H9 (cell line): Measurements from ENCODE around the gene NCAM1. TPM values are rescaled to one million over a fixed set of nuclear protein-coding genes. Genes with fewer than 3 reads are reported as not detected.

Experiments
- DNase-seq: peaks from one replicate; pipeline ENCODE4 v3.0.0-alpha.2; 2017
- H2AFZ ChIP-seq: one replicate; pipeline ENCODE4 v1.6.1; 2013; ENCODE audit warnings: mild to moderate bottlenecking, low read length, control low read depth, moderate library complexity
- H2AK5ac ChIP-seq: 2 replicates; pipeline ENCODE4 v1.6.1; 2013; ENCODE audit warnings: low read length, control low read depth, mixed read lengths; ENCODE audit not compliant: insufficient read length
- H2BK120ac ChIP-seq: one replicate; pipeline ENCODE4 v1.6.1; 2013; ENCODE audit warnings: low read depth, mild to moderate bottlenecking, low read length, control low read depth, inconsistent platforms; ENCODE audit not compliant: poor library complexity, severe bottlenecking
- H2BK12ac ChIP-seq: 2 replicates; pipeline ENCODE4 v1.6.1; 2013; ENCODE audit warnings: low read length, control low read depth, mixed read lengths, low read depth; ENCODE audit not compliant: insufficient read length
- H2BK15ac ChIP-seq: 2 replicates; pipeline ENCODE4 v1.6.1; 2013; ENCODE audit warnings: low read depth, low read length, control low read depth
- H2BK20ac ChIP-seq: one replicate; pipeline ENCODE4 v1.6.1; 2013; ENCODE audit warnings: low read depth, mild to moderate bottlenecking, low read length, control low read depth, inconsistent platforms; ENCODE audit not compliant: poor library complexity, severe bottlenecking
- H2BK5ac ChIP-seq: 2 replicates; pipeline ENCODE4 v1.6.1; 2013; ENCODE audit warnings: low read length, control low read depth, mixed read lengths; ENCODE audit not compliant: insufficient read length
- H3K14ac ChIP-seq: 2 replicates; pipeline ENCODE4 v1.6.1; 2013; ENCODE audit warnings: low read length, control low read depth; ENCODE audit not compliant: insufficient read depth
- H3K18ac ChIP-seq: 2 replicates; pipeline ENCODE4 v1.6.1; 2013; ENCODE audit warnings: low read depth, mild to moderate bottlenecking, mixed read lengths, low read length, control low read depth; ENCODE audit not compliant: insufficient read length
- H3K23ac ChIP-seq: 2 replicates; pipeline ENCODE4 v1.6.1; 2013; ENCODE audit warnings: low read length, control low read depth, mixed read lengths, low read depth; ENCODE audit not compliant: insufficient read length
- H3K23me2 ChIP-seq: 2 replicates; pipeline ENCODE4 v1.6.1; 2013; ENCODE audit warnings: low read depth, mild to moderate bottlenecking, mixed read lengths, low read length, control low read depth; ENCODE audit not compliant: insufficient read length, poor library complexity, severe bottlenecking
- H3K27ac ChIP-seq: 2 replicates; pipeline ENCODE4 v1.5.1; 2013; ENCODE audit warnings: low read length, control low read depth, mixed read lengths, low read depth; ENCODE audit not compliant: insufficient read length
- H3K27me3 ChIP-seq: 2 replicates; pipeline ENCODE4 v1.6.1; 2013; ENCODE audit warnings: low read length, control low read depth, inconsistent platforms; ENCODE audit not compliant: insufficient read depth
- H3K4ac ChIP-seq: 2 replicates; pipeline ENCODE4 v1.6.1; 2013; ENCODE audit warnings: low read depth, mild to moderate bottlenecking, control low read depth, inconsistent platforms, low read length, moderate library complexity
- H3K4me1 ChIP-seq: 2 replicates; pipeline ENCODE4 v1.6.1; 2013; ENCODE audit warnings: low read length, control low read depth, inconsistent platforms; ENCODE audit not compliant: insufficient read depth
- H3K4me2 ChIP-seq: 2 replicates; pipeline ENCODE4 v1.6.1; 2013; ENCODE audit warnings: low read length, control low read depth, mixed read lengths; ENCODE audit not compliant: insufficient read length, insufficient read depth
- H3K56ac ChIP-seq: 2 replicates; pipeline ENCODE4 v1.6.1; 2013; ENCODE audit warnings: low read depth, mild to moderate bottlenecking, mixed read lengths, low read length, control low read depth; ENCODE audit not compliant: insufficient read length
- H3K79me1 ChIP-seq: 2 replicates; pipeline ENCODE4 v1.6.1; 2013; ENCODE audit warnings: low read depth, mild to moderate bottlenecking, moderate library complexity, low read length, control low read depth, inconsistent platforms; ENCODE audit not compliant: insufficient read depth, poor library complexity, severe bottlenecking
- H3K79me2 ChIP-seq: 2 replicates; pipeline ENCODE4 v1.6.1; 2013; ENCODE audit warnings: low read length, control low read depth, inconsistent platforms; ENCODE audit not compliant: insufficient read depth
- H3K9ac ChIP-seq: 2 replicates; pipeline ENCODE4 v1.6.1; 2013; ENCODE audit warnings: low read length, control low read depth, mixed read lengths; ENCODE audit not compliant: insufficient read length; ENCODE audit errors: extremely low read depth
- H3K9me3 ChIP-seq: one replicate; pipeline ENCODE4 v1.6.1; 2013; ENCODE audit warnings: low read depth, low read length, inconsistent platforms; ENCODE audit not compliant: control insufficient read depth
- H3T11ph ChIP-seq: one replicate; pipeline ENCODE4 v1.6.1; 2013; ENCODE audit warnings: mild to moderate bottlenecking, low read length, control low read depth, inconsistent platforms
- H4K20me1 ChIP-seq: one replicate; pipeline ENCODE4 v1.6.1; 2013; ENCODE audit not compliant: control insufficient read depth, insufficient read length, insufficient read depth
- H4K5ac ChIP-seq: 2 replicates; pipeline ENCODE4 v1.6.1; 2013; ENCODE audit warnings: low read depth, mild to moderate bottlenecking, mixed read lengths, low read length, control low read depth; ENCODE audit not compliant: insufficient read length
- H4K8ac ChIP-seq: replicated peaks from 2 replicates; pipeline ENCODE4 v1.6.1; 2013; ENCODE audit warnings: low read length, control low read depth, mixed read lengths, low read depth; ENCODE audit not compliant: insufficient read length
- H4K91ac ChIP-seq: 2 replicates; pipeline ENCODE4 v1.6.1; 2013; ENCODE audit warnings: low read depth, mild to moderate bottlenecking, moderate library complexity, mixed read lengths, low read length, control low read depth; ENCODE audit not compliant: insufficient read length
- H3K27ac Mint-ChIP-seq, 3 experiments: 2 replicates in 2 of 3; 3 replicates in 1 of 3; pipeline ENCODE4 v1.8.0; 2020 to 2021; ENCODE audit warnings: mixed read lengths in 3 of 3, mild to moderate bottlenecking in 1 of 3, moderate library complexity in 1 of 3
- H3K27me3 Mint-ChIP-seq: 2 replicates; pipeline ENCODE4 v1.8.0; 2021; ENCODE audit warnings: low read depth, mild to moderate bottlenecking, moderate library complexity, mixed read lengths
- H3K36me3 Mint-ChIP-seq, 3 experiments: 2 replicates in 2 of 3; 3 replicates in 1 of 3; pipeline ENCODE4 v1.8.0; 2020 to 2021; ENCODE audit warnings: low read depth in 3 of 3, mixed read lengths in 3 of 3; ENCODE audit not compliant: insufficient read depth in 1 of 3
- H3K4me1 Mint-ChIP-seq, 2 experiments: 2 replicates each; pipeline ENCODE4 v1.8.0; 2020; ENCODE audit warnings: mixed read lengths in 2 of 2
- H3K4me3 Mint-ChIP-seq, 2 experiments: 2 replicates in 1 of 2; 3 replicates in 1 of 2; pipeline ENCODE4 v1.8.0; 2020 to 2021; ENCODE audit warnings: mild to moderate bottlenecking in 2 of 2, mixed read lengths in 2 of 2, moderate library complexity in 1 of 2
- H3K9me3 Mint-ChIP-seq, 2 experiments: 2 replicates in 1 of 2; 3 replicates in 1 of 2; pipeline ENCODE4 v1.8.0; 2020; ENCODE audit warnings: mild to moderate bottlenecking in 2 of 2, mixed read lengths in 2 of 2, moderate library complexity in 1 of 2
- CTCF ChIP-seq: fragments of 200-600 bp; sonication (generic); conservative IDR thresholded peaks from 3 replicates; pipeline ENCODE4 v1.8.0; 2021; ENCODE audit warnings: antibody characterized with exemption, mild to moderate bottlenecking
- WGBS: extraction: QIAGEN DNeasy Blood & Tissue Kit; methylation state at CpG from one replicate; pipeline ENCODE4 v1.1.7; 2013; ENCODE audit warnings: missing lambda C conversion rate, low lambda C conversion rate, mixed read lengths; ENCODE audit not compliant: insufficient read length; ENCODE audit errors: extremely low coverage; 5-methylcytosine and 5-hydroxymethylcytosine counted together
- total RNA-seq: library from RNA; stranded (reverse); gene quantifications from 2 replicates; pipeline ENCODE4 v1.2.1, GENCODE V29; 2021

NCAM1 gene
- total RNA-seq, 1 experiment from 2014 or later = 2.5 TPM

DNA sequence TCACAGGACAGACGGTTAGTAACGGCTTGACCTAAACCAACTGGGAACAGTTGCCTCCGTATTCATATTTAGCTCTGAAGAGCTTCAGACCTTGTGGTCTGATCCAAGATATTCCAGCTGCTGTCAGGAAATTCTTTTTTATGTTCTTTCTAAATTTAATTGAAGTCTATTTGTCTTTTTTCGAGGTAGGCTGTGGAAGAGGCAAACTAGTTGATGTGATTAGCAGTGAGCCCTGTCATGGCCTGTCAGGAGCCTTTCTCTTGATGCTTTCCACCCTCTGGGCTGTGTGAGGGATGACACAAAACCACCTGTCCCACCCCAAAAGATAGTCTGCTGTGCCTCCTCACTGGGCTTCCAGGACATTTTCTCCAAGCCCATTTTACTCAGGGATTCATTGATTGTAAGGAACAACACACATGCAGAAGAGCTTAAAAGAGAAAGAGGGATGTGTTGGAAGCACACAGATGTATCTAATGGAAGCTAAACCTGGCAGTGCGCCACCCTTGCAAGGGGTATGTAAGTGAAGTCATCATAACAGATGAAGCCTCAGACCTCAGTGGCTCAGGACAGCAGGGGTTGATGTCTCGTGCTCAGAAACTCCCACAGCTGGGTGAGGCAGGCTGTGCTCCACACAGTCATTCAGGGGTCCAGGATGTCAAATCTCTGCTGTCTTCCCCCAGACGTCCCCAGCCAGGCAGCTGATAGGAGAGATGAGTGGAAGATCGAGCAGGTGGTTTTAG, 170.0 kb downstream of the NCAM1 start:
- H3K4me1 Mint-ChIP-seq = no peaks in the 10 kb centered on the region
- no peaks in the 10 kb centered on the region for H3K9me3 Mint-ChIP-seq
- no peaks in the 10 kb centered on the region for H3K36me3 Mint-ChIP-seq
- H2BK5ac ChIP-seq = no peak overlapping the region
- no peaks in the 10 kb centered on the region; the same call in 1 of the 2 replicates for H3K27me3 Mint-ChIP-seq
- H4K91ac ChIP-seq = no peak overlapping the region
- H3K27ac ChIP-seq = no peak overlapping the region
- H2BK15ac ChIP-seq = no peak overlapping the region
- H3K4me3 Mint-ChIP-seq = no peak overlapping the region
- no peak overlapping the region for H3K4me2 ChIP-seq
- H3K14ac ChIP-seq = no peak overlapping the region; the same call in 1 of the 2 replicates
- no peaks in the 10 kb centered on the region for H3K79me1 ChIP-seq
- no CpG with 5 or more reads among the region's 8 CpGs for WGBS
- H3K18ac ChIP-seq = no peak overlapping the region
- H3K4me1 ChIP-seq = no peaks in the 10 kb centered on the region
- no peak overlapping the region for H3K27ac Mint-ChIP-seq
- H4K8ac ChIP-seq = no peak overlapping the region
- no peak overlapping the region for H3K56ac ChIP-seq
- no peaks in the 10 kb centered on the region for H4K20me1 ChIP-seq
- H4K5ac ChIP-seq = no peak overlapping the region
- H2BK20ac ChIP-seq = no peak overlapping the region
- no peak overlapping the region for H2AFZ ChIP-seq
- H3K4ac ChIP-seq = no peak overlapping the region
- no peak overlapping the region for H2AK5ac ChIP-seq
- no peak overlapping the region for H2BK120ac ChIP-seq
- H3K23me2 ChIP-seq = no peaks in the 10 kb centered on the region
- TF ChIP-seq CTCF = no peak
- no peak overlapping the region for H2BK12ac ChIP-seq
- H3K9ac ChIP-seq = no peak overlapping the region
- no peaks in the 10 kb centered on the region for H3K27me3 ChIP-seq
- no peaks in the 10 kb centered on the region for H3K79me2 ChIP-seq
- no peaks in the 10 kb centered on the region for H3K9me3 ChIP-seq
- no peak for DNase-seq
- H3K23ac ChIP-seq = no peak overlapping the region
- H3T11ph ChIP-seq = no peak overlapping the region
